Measurements from ENCODE around the gene TMEM115.
"Not testable (repeated sequence)": the region's sequence is repeated elsewhere in the genome, so short reads cannot be mapped to it uniquely, and the experiment has no call there.

TMEM115 gene

GRCh38 chr3:50314342-50314741, 45.0 kb downstream of the TMEM115 start:
- no peak for DNase-seq

- DNase-seq, result not testable (repeated sequence)
These were observed 47.3 kb downstream of the TMEM115 start for GRCh38 chr3:50312041-50312440.

All from cerebellar nuclear complex (tissue), 1 donor.